Endothelial cell of umbilical vein (primary cell): ENCODE results near the gene MAPK6. TPM values are rescaled to one million over a fixed set of nuclear protein-coding genes. Genes with fewer than 3 reads are reported as not detected.

Source experiments
- BruUV-seq: library from RNA; stranded (reverse); fragments of 400-500 nt; replicated peaks from 2 replicates; lab custom pipeline; 2021; lab: Mats Ljungman, UMichigan
- CTCF ChIA-PET: fragments of 300-600, 350-600 bp; sonication (Branson Sonifier 250); formaldehyde crosslinking; loops from one replicate; lab custom pipeline; 2021; ENCODE audit warnings: antibody characterized with exemption, inconsistent platforms; lab: Charles Lee
- POLR2A ChIA-PET: fragments of 300-600, 350-600 bp; sonication (Branson Sonifier 250); formaldehyde crosslinking; loops from one replicate; lab custom pipeline; 2021; ENCODE audit warnings: antibody characterized with exemption, inconsistent platforms; lab: Charles Lee
- DNase-seq: peaks from one replicate; pipeline ENCODE4 v3.0.0-alpha.2; 2011; ENCODE audit warnings: low read depth, low spot score
- FAIRE-seq: peaks from 2 replicates; lab custom pipeline; 2011; peaks lifted over from hg19 to GRCh38; lab: Jason Lieb, UNC
- H2AFZ ChIP-seq: 2 replicates; pipeline ENCODE4 v1.6.0; 2012; ENCODE audit warnings: low read depth, low read length, control low read depth, inconsistent platforms
- H3K27ac ChIP-seq: 2 replicates; pipeline ENCODE4 v1.5.1; 2011; ENCODE audit warnings: low read depth, mild to moderate bottlenecking, control low read depth, low read length, moderate library complexity; ENCODE audit not compliant: insufficient read depth
- H3K27me3 ChIP-seq, 2 experiments: 2 replicates each; pipeline versions ENCODE4 v1.6.0 to v1.6.1; 2011; ENCODE audit warnings: low read length in 2 of 2, mixed read lengths in 1 of 2; ENCODE audit not compliant: control insufficient read depth in 2 of 2, insufficient read depth in 2 of 2
- H3K36me3 ChIP-seq, 2 experiments: 2 replicates in 1 of 2; 3 replicates in 1 of 2; pipeline ENCODE4 v1.5.1; 2011; ENCODE audit warnings: low read length in 2 of 2, mild to moderate bottlenecking in 1 of 2, moderate library complexity in 1 of 2; ENCODE audit not compliant: control insufficient read depth in 2 of 2, insufficient read depth in 2 of 2; ENCODE audit errors: extremely low read depth in 1 of 2
- H3K4me1 ChIP-seq: 3 replicates; pipeline ENCODE4 v1.5.1; 2011; ENCODE audit warnings: mild to moderate bottlenecking, low read length; ENCODE audit not compliant: control insufficient read depth, insufficient read depth; ENCODE audit errors: extremely low read depth
- H3K4me2 ChIP-seq: 2 replicates; pipeline ENCODE4 v1.6.1; 2011; ENCODE audit warnings: low read length, control low read depth, mixed read lengths; ENCODE audit not compliant: insufficient read depth
- H3K4me3 ChIP-seq, 3 experiments: fragments of 200-600 bp in 1 of 3; sonication (generic), shearing (Covaris generic) in 1 of 3; replicated peaks in 1 of 3; 2 replicates each; pipeline ENCODE4 v1.5.1; 2011 to 2016; ENCODE audit warnings: control low read depth in 3 of 3, low read length in 3 of 3, mild to moderate bottlenecking in 2 of 3, inconsistent platforms in 1 of 3, low read depth in 1 of 3, moderate library complexity in 1 of 3; ENCODE audit not compliant: insufficient read depth in 1 of 3
- H3K79me2 ChIP-seq: 2 replicates; pipeline ENCODE4 v1.6.0; 2012; ENCODE audit warnings: low read length, inconsistent platforms; ENCODE audit not compliant: control insufficient read depth, insufficient read depth
- H3K9ac ChIP-seq: replicated peaks from 2 replicates; pipeline ENCODE3; 2011; ENCODE audit warnings: low read length, control low read depth; ENCODE audit not compliant: insufficient read depth; ENCODE audit errors: extremely low read depth
- H3K9me1 ChIP-seq: replicated peaks from 3 replicates; pipeline ENCODE4 v1.6.0; 2011; ENCODE audit warnings: mild to moderate bottlenecking, low read length; ENCODE audit not compliant: control insufficient read depth, insufficient read depth; ENCODE audit errors: extremely low read depth
- H3K9me3 ChIP-seq: replicated peaks from 2 replicates; pipeline ENCODE4 v1.5.1; 2012; ENCODE audit warnings: low read length, inconsistent platforms; ENCODE audit not compliant: control insufficient read depth, insufficient read depth
- H4K20me1 ChIP-seq: replicated peaks from 2 replicates; pipeline ENCODE3; 2011; ENCODE audit warnings: mild to moderate bottlenecking, low read length; ENCODE audit not compliant: control insufficient read depth, insufficient read depth; ENCODE audit errors: extremely low read depth
- FOS ChIP-seq: IDR thresholded peaks from 2 replicates; pipeline ENCODE4 v1.6.1; 2011; ENCODE audit warnings: mild to moderate bottlenecking, low read length, moderate library complexity, borderline replicate concordance; ENCODE audit not compliant: insufficient read depth
- GATA2 ChIP-seq: IDR thresholded peaks from 2 replicates; pipeline ENCODE4 v1.7.0; 2011; ENCODE audit warnings: low read depth, mild to moderate bottlenecking, moderate library complexity, mixed read lengths, low read length; ENCODE audit not compliant: insufficient read length, insufficient read depth
- JUN ChIP-seq: IDR thresholded peaks from 2 replicates; pipeline ENCODE4 v1.6.1; 2011; ENCODE audit warnings: borderline replicate concordance, low read depth; ENCODE audit not compliant: insufficient read length, insufficient read depth
- dilution Hi-C: fragments of 300-500 bp; cut with MboI; formaldehyde crosslinking; loops from one replicate; pipeline ENCODE4 v1.15.0; 2019; ENCODE audit warnings: low sequenced_read_pairs; ENCODE audit not compliant: extremely low pct_ligation_motif_present
- intact Hi-C: fragments of 100-400 bp; cut with micrococcal nuclease; formaldehyde crosslinking; loops from one replicate; pipeline ENCODE4 v1.10.0; 2022
- polyA plus RNA-seq, 4 experiments: library from polyadenylated mRNA; depleted of rRNA in 3 of 4; stranded (reverse) in 3 of 4; unstranded in 1 of 4; fragments of >200 nt; gene quantifications; 2 replicates each; pipeline versions ENCODE4 v1.2.1 to v1.2.3, GENCODE V29; 2011 to 2012; ENCODE audit warnings: missing spikeins in 1 of 4
- total RNA-seq: library from RNA; stranded (reverse); gene quantifications from 2 replicates; pipeline ENCODE4 v1.2.3, GENCODE V29; 2021

The MAPK6 gene
- total and polyA plus RNA-seq, 2 donors (not counting 3 experiments of a cell fraction or from before 2014, with no cell fraction given), result 10.9 to 37.4 TPM

- FAIRE-seq (no peak), DNase-seq (peak; percentile 29)
- CTCF ChIA-PET, result interaction anchor here (0.5 to 7.8 kb wide), 17 partner anchors 14 to 659 kb away, joined by 3 to 102 read pairs (median 9); partner anchors contain the start of gene LEO1
- TF ChIP-seq GATA2, result no peak
- peak; percentile 76 for TF ChIP-seq FOS
- Histone ChIP-seq H3K9me3 (no peaks in the 10 kb centered on the region), H3K4me1 (peaks cover 3% of the 10 kb centered on the region), H3K4me2 (no peak overlapping the region), H3K9me1 (no peaks in the 10 kb centered on the region), H3K79me2 (no peaks in the 10 kb centered on the region), H4K20me1 (no peaks in the 10 kb centered on the region), H3K36me3 (no peaks in the 10 kb centered on the region), H3K27ac (no peak overlapping the region), H3K27me3 (no peaks in the 10 kb centered on the region), H2AFZ (peak overlapping the region; percentile 77), H3K9ac (no peak overlapping the region), H3K4me3 (no peak overlapping the region)
- BruUV-seq, result no TSS peak
- POLR2A ChIA-PET, result no interaction called here
- dilution Hi-C loops, result no loop called here
- intact Hi-C loops, result loop anchor here (10.0 kb wide), 1 partner anchor 422 kb away; no protein-coding TSS in a partner anchor
Observed at GRCh38 chr15:52076889-52077781, 58.1 kb downstream of the MAPK6 start.

- TF ChIP-seq JUN, result no peak
- DNase-seq, result no peak
- Histone ChIP-seq H3K36me3 (no peaks in the 10 kb centered on the region), H3K9me3 (no peaks in the 10 kb centered on the region), H3K27me3 (no peaks in the 10 kb centered on the region), H2AFZ (no peak overlapping the region), H3K9me1 (no peaks in the 10 kb centered on the region), H3K4me3 (no peak overlapping the region), H4K20me1 (no peaks in the 10 kb centered on the region), H3K4me1 (peaks cover 3% of the 10 kb centered on the region), H3K4me2 (no peak overlapping the region), H3K9ac (no peak overlapping the region), H3K79me2 (no peaks in the 10 kb centered on the region), H3K27ac (no peak overlapping the region)
- intact Hi-C loops, result loop anchor here (1.0 to 10.0 kb wide), 4 partner anchors 58 to 424 kb away; no protein-coding TSS in a partner anchor
- ChIA-PET CTCF (interaction anchor here (0.6 to 7.8 kb wide), 74 partner anchors 8 to 657 kb away, joined by 3 to 102 read pairs (median 4); partner anchors contain the start of genes BCL2L10 and LEO1), POLR2A (no interaction called here)
- FAIRE-seq, result no peak
- dilution Hi-C loops, result no loop called here
- no TSS peak for BruUV-seq
Observed at GRCh38 chr15:52078197-52078875, 59.3 kb downstream of the MAPK6 start.
